OCI-LY7 (cell line): ENCODE data around the gene GBGT1. TPM values are rescaled to one million over a fixed set of nuclear protein-coding genes. Genes with fewer than 3 reads are reported as not detected.

Source experiments
- BruUV-seq: library from RNA; stranded (reverse); fragments of 400-500 nt; replicated peaks from 2 replicates; lab custom pipeline; 2021; lab: Mats Ljungman, UMichigan
- CTCF ChIA-PET: fragments of 300-600 bp; sonication (Branson Sonifier 250); formaldehyde crosslinking; loops from one replicate; lab custom pipeline; 2022; ENCODE audit warnings: antibody characterized with exemption; ENCODE audit not compliant: unreplicated experiment; lab: Charles Lee
- POLR2A ChIA-PET: fragments of 300-600 bp; sonication (Branson Sonifier 250); formaldehyde crosslinking; loops from one replicate; lab custom pipeline; 2022; ENCODE audit warnings: antibody characterized with exemption; lab: Charles Lee
- DNase-seq: peaks from one replicate; pipeline ENCODE4 v3.0.0-alpha.2; 2015; ENCODE audit warnings: low spot score
- H2AFZ ChIP-seq: fragments of 200-600 bp; sonication (generic), shearing (Covaris generic); 2 replicates; pipeline ENCODE4 v1.6.1; 2014; ENCODE audit warnings: mild to moderate bottlenecking, antibody characterized with exemption, low read length, moderate library complexity
- H3K27ac ChIP-seq: fragments of 200-600 bp; sonication (generic); 2 replicates; pipeline ENCODE4 v1.5.1; 2014; ENCODE audit warnings: mixed run types, low read depth, mild to moderate bottlenecking, moderate library complexity, low read length, inconsistent platforms; ENCODE audit not compliant: poor library complexity, severe bottlenecking
- H3K36me3 ChIP-seq: fragments of 200-600 bp; sonication (generic); 2 replicates; pipeline ENCODE4 v1.6.1; 2014; ENCODE audit warnings: mild to moderate bottlenecking, antibody characterized with exemption, low read length, moderate library complexity, mixed read lengths; ENCODE audit not compliant: insufficient read depth
- H3K4me1 ChIP-seq: fragments of 200-600 bp; sonication (generic); 2 replicates; pipeline ENCODE4 v1.5.1; 2014; ENCODE audit warnings: mild to moderate bottlenecking, low read length; ENCODE audit not compliant: insufficient read depth, poor library complexity, severe bottlenecking
- H3K4me2 ChIP-seq: fragments of 200-600 bp; sonication (generic); 2 replicates; pipeline ENCODE4 v1.6.1; 2014; ENCODE audit warnings: mild to moderate bottlenecking, low read length
- H3K4me3 ChIP-seq: fragments of 200-600 bp; sonication (generic); 2 replicates; pipeline ENCODE4 v1.5.1; 2014; ENCODE audit warnings: mild to moderate bottlenecking, low read depth, low read length; ENCODE audit not compliant: poor library complexity, severe bottlenecking
- H3K79me2 ChIP-seq: fragments of 200-600 bp; sonication (generic); 2 replicates; pipeline ENCODE4 v1.6.1; 2016; ENCODE audit warnings: low read depth, mild to moderate bottlenecking, low read length, moderate library complexity, mixed read lengths; ENCODE audit not compliant: insufficient read depth
- H3K9me2 ChIP-seq: fragments of 200-600 bp; sonication (generic); 2 replicates; pipeline ENCODE4 v1.6.1; 2016; ENCODE audit warnings: mild to moderate bottlenecking, low read length, mixed read lengths; ENCODE audit not compliant: insufficient read depth
- H3K9me3 ChIP-seq: fragments of 200-600 bp; sonication (generic); 2 replicates; pipeline ENCODE4 v1.6.1; 2014; ENCODE audit warnings: mild to moderate bottlenecking, mixed run types, low read length, mixed read lengths
- H4K20me1 ChIP-seq: fragments of 200-600 bp; sonication (generic); 2 replicates; pipeline ENCODE4 v1.6.1; 2014; ENCODE audit warnings: mild to moderate bottlenecking, antibody characterized with exemption, low read length, moderate library complexity, mixed read lengths; ENCODE audit not compliant: insufficient read depth
- EZH2phosphoT487 ChIP-seq: fragments of 200-600 bp; sonication (generic); IDR thresholded peaks from 2 replicates; pipeline ENCODE4 v1.6.1; 2018; ENCODE audit warnings: low read depth, borderline replicate concordance, mild to moderate bottlenecking, mixed run types, antibody characterized with exemption, low read length, moderate library complexity, mixed read lengths
- intact Hi-C: fragments of 100-400 bp; cut with micrococcal nuclease; formaldehyde crosslinking; loops from one replicate; pipeline ENCODE4 v1.10.0; 2022; ENCODE audit not compliant: unreplicated experiment
- total RNA-seq, 2 experiments: library from RNA; depleted of rRNA in 1 of 2; stranded (reverse); fragments of >200 nt in 1 of 2; shearing (Covaris generic) in 1 of 2; gene quantifications; 2 replicates each; pipeline ENCODE4 v1.2.3, GENCODE V29; 2014 to 2022
- TF ChIP-seq, protein P1 (sequence below): fragments of 200-600 bp; sonication (generic); conservative IDR thresholded peaks from 2 replicates; pipeline ENCODE4 v1.5.1; 2014; ENCODE audit warnings: mild to moderate bottlenecking, antibody characterized with exemption, low read length, moderate library complexity, mixed read lengths

Gene GBGT1
- total RNA-seq, 2 experiments from 2014 or later: 2.1 to 5.9 TPM

DNA sequence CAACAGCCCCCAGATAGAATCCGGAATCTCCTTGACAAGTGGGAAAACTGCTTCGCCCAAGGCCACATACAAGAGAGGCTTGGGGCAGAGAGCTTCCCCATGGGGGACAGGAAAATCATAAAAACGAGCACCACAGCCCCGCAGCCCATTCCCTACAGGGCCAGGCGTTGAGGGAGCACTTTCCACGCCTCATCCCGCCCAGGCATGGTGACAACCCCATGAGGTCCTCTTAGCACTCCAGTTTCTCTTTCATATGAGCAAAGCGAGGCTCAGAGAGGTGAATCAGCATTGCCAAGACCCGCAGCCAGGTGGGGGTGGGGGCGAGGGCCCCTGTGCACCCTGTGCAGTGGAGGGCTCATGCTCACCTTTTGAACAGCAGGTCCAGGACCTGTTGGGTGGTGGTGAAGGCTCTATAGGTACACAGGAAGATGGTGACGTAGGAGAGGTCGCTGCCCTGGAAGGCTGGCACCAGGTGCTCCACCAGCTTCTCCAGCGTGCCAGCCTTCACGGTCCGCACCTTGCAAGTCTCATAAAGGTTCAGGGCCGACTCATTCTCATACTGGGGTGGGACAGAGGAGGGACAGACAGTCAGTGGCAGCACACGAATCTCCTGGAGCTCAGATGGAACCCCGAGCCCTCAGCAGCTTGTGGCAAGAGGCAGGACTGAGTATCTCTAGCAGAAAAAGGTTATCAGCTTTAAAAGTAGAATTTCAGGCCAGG is 53.6 kb downstream of the GBGT1 start:
- no peak overlapping the region for H3K4me2 ChIP-seq
- POLR2A ChIA-PET: interaction anchor here (0.7 kb wide), 1 partner anchor 179 kb away, joined by 3 read pairs; no protein-coding TSS in a partner anchor
- intact Hi-C loops: no loop called here

DNA sequence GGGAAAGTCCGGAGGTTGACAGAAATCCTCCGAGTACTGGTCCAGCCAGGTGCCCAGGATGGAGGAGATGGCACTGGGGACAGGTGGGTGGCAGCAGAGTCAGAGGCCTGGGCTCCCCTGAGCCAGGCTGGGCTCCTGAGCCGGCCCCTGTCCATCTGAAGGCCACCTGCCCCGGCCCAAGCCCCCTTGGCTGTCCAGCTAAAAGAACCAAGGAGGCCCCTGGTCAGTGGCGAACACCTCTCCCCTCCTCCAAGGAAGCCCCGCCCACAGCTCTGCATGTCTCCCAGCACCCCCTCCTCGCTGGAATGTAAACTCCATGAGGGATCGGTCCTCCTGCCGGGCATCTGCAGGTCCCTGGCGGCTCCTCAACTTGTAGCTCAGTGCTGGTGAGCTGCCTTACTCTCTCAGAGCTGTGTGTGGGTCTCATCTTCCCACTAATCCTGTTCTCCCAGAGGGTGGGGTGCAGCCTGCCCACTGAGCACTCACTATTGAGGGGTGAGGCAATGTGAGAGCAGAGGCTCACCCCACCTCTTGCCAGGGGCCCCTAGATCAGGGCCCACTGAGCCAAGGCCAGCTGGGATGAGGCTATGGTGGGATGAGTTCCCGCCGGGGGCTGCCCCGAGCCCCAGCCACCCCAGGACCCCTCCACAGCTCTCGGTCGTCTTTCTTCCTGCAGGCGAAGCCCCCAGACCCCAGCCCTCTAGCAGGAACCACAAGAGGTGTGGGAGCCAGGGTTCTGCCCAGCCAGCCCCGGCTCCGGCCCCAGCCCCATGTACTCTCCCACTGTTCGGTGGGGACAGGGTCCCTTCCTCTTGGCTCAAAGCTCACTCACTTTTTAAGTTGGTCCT is 54.7 kb downstream of the GBGT1 start:
- Histone ChIP-seq H3K36me3 (peaks cover 15% of the 10 kb centered on the region; the same call in 1 of the 2 replicates), H4K20me1 (no peaks in the 10 kb centered on the region), H3K27ac (no peak overlapping the region), H3K79me2 (no peaks in the 10 kb centered on the region), H3K9me2 (no peaks in the 10 kb centered on the region), H3K9me3 (no peaks in the 10 kb centered on the region), H3K4me2 (no peak overlapping the region), H3K4me1 (peaks cover 4% of the 10 kb centered on the region), H3K4me3 (no peak overlapping the region), H2AFZ (no peak overlapping the region)
- no TSS peak for BruUV-seq
- ChIA-PET POLR2A (no interaction called here), CTCF (no interaction called here)
- TF ChIP-seq, protein P1, sequence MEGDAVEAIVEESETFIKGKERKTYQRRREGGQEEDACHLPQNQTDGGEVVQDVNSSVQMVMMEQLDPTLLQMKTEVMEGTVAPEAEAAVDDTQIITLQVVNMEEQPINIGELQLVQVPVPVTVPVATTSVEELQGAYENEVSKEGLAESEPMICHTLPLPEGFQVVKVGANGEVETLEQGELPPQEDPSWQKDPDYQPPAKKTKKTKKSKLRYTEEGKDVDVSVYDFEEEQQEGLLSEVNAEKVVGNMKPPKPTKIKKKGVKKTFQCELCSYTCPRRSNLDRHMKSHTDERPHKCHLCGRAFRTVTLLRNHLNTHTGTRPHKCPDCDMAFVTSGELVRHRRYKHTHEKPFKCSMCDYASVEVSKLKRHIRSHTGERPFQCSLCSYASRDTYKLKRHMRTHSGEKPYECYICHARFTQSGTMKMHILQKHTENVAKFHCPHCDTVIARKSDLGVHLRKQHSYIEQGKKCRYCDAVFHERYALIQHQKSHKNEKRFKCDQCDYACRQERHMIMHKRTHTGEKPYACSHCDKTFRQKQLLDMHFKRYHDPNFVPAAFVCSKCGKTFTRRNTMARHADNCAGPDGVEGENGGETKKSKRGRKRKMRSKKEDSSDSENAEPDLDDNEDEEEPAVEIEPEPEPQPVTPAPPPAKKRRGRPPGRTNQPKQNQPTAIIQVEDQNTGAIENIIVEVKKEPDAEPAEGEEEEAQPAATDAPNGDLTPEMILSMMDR: no peak
- TF ChIP-seq EZH2phosphoT487: no peak
- intact Hi-C loops: no loop called here
- DNase-seq: no peak

More for the DNA sequence above, 53.6 kb downstream of the GBGT1 start:
- no peaks in the 10 kb centered on the region for H3K9me3 ChIP-seq
- peaks cover 15% of the 10 kb centered on the region; the same call in 1 of the 2 replicates for H3K36me3 ChIP-seq
- H3K79me2 ChIP-seq: no peaks in the 10 kb centered on the region
- H3K4me1 ChIP-seq: peaks cover 11% of the 10 kb centered on the region
- no peaks in the 10 kb centered on the region for H4K20me1 ChIP-seq
- no TSS peak for BruUV-seq
- no peak overlapping the region for H3K27ac ChIP-seq
- no peaks in the 10 kb centered on the region for H3K9me2 ChIP-seq
- CTCF ChIA-PET: no interaction called here
- no peak overlapping the region for H2AFZ ChIP-seq
- H3K4me3 ChIP-seq: no peak overlapping the region
- DNase-seq: no peak
- TF ChIP-seq, protein P1: no peak
- TF ChIP-seq EZH2phosphoT487: no peak
